ENCODE measurements around the gene GABRR3.
"Not testable (repeated sequence)": the region's sequence is repeated elsewhere in the genome, so short reads cannot be mapped to it uniquely, and the experiment has no call there.

The GABRR3 gene

GRCh38 chr3:98021830-98022560 lies 13.1 kb downstream of the GABRR3 start:
- no peak for DNase-seq

DNA sequence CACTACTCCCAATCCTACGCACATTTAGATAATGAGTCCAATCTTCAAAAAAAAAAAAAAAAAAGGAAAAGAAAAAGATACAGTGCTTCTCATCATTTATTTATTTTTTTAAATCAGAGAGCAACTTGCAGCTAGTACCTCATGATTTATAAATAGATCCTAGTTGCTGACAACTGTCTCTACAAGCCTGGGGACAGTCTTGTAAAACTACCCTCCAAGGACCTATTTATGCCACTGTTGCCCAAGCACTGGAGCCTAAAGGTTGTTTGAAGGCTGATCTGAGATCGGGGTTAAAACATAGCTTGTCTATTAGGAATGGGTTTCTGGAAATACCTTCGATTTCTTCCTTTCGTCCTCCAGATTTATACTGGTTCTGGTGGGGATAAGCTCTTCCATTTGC lies 14.7 kb downstream of the GABRR3 start:
- no peak for DNase-seq

DNA sequence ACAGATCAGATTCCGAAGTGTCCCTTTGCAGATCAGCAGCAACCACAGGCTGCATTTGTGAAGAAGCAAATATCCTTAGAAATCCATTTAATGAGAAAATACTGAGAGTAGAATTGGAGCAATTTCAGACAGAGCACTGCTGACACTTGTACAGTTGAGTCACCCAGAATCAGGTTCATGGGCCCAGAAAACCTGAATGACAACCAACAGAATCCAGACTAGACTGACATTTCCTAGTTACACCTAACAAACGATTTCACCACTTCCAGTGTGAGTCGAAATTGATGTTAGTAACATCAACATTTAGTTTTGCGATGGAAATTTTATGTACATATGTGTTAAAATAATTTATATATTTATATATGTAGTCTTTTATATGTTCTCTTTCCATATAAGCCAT lies 16.8 kb downstream of the GABRR3 start:
- no peak for DNase-seq

DNA sequence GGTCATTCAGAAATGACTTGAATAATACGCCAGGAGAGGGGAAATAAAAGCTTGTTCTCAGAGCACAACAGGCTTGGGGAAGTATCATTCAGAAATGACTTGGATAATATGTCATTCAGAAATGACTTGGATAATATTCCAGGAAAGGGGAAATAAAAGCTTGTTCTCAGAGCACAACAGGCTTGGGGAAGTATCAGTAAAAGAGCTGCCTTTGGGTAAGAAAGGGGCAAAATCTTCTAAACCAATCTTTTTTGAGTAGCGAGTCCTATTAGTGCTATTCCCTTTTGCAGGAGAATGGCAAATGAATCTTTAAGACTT lies 20.9 kb downstream of the GABRR3 start:
- no peak for DNase-seq

- peak; percentile 11 for DNase-seq
Observed at GRCh38 chr3:98013411-98014267, 21.5 kb downstream of the GABRR3 start.

- no peak for DNase-seq
Observed at GRCh38 chr3:98012979-98013378, 22.1 kb downstream of the GABRR3 start.

DNA sequence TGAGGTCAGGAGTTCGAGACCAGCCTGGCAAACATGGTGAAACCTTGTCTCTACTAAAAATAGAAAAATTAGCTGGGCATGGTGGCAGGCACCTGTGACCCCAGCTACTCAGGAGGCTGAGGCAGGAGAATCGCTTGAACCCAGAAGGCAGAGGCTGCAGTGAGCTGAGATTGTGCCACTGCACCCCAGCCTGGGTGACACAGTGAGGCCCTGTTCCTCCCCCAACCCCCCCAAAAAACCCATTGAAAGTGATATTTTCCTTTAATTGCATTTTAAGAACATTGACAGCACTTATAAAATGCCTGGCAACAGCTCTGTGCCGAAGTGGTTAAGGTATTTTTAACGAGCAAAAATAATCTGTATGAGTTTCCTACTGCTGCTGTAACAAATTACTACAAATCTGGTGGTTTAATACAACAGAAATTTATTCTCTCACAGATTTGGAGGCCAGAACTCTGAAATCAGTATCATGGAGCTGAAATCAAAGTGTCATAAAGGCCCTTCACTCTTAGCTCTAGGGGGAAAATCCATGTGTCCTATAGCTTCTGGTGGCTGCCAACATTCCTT lies 24.1 kb downstream of the GABRR3 start:
- DNase-seq = not testable (repeated sequence)

- DNase-seq = no peak
Observed at GRCh38 chr3:98010194-98010882, 24.8 kb downstream of the GABRR3 start.

- no peak for DNase-seq
Observed at GRCh38 chr3:98008855-98009254, 26.3 kb downstream of the GABRR3 start.

DNA sequence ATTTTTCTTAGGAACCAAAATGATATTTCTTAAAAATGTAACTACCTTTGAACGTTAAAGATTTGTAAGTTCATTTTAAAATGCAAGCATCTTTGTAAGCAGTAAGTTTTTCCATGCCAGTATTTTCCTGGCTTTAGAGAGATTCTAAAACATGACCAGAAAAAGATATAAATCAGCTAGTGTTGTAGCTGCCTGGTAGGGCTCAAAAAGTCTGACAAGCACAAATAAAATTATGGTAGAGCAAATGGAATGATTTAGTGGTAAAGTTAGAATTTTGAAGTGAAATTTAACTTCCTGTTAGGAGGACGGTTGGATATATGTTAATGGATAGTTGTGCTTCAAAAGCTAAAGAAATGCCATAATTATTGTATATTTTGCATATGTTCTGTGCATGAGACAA lies 29.7 kb downstream of the GABRR3 start:
- no peak for DNase-seq

GRCh38 chr3:98004721-98005120 lies 30.4 kb downstream of the GABRR3 start:
- DNase-seq = no peak

- DNase-seq = peak; percentile 19
Observed at GRCh38 chr3:98003306-98003969, 31.7 kb downstream of the GABRR3 start.

DNA sequence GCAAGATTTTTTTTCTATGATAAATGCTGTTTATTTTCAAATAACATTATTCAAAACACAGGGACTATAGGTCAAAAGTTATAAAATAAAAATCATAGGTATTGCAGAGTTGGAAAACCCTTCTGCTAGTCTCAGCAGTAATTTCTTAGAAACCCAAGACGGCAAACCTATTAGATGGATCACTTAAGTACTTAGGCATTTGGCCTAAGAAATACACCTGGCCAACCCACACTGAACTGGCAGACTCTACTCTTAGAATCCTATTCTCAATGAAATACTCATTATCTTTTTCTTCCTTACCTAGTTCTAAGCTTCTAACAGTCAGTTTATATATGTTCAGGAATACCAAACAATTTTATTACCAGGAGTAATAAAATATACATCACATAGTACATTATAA lies 32.4 kb downstream of the GABRR3 start:
- no peak for DNase-seq

- no peak for DNase-seq
Observed at GRCh38 chr3:97999994-98000393, 35.1 kb downstream of the GABRR3 start.

- DNase-seq = no peak
Observed at GRCh38 chr3:97999103-97999502, 36.0 kb downstream of the GABRR3 start.

DNA sequence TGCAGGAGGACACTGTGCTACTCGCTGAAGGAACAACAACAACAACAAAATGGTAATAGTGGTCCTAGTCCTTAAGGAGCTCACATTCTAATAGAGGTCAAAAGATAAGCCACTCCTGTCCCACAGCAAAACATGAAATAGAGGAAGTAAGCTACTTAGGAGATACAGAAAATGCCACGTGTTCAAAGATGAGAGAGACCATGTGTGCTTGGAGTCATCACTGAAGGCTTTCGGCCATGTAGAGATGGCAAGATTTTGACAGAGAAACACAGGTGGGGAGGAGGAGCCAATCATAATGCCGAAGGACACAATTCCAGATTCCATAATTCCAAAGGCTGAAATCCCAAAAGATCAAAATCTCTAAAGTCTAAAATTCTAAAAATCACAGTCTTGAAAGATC lies 38.1 kb downstream of the GABRR3 start:
- DNase-seq = no peak

DNA sequence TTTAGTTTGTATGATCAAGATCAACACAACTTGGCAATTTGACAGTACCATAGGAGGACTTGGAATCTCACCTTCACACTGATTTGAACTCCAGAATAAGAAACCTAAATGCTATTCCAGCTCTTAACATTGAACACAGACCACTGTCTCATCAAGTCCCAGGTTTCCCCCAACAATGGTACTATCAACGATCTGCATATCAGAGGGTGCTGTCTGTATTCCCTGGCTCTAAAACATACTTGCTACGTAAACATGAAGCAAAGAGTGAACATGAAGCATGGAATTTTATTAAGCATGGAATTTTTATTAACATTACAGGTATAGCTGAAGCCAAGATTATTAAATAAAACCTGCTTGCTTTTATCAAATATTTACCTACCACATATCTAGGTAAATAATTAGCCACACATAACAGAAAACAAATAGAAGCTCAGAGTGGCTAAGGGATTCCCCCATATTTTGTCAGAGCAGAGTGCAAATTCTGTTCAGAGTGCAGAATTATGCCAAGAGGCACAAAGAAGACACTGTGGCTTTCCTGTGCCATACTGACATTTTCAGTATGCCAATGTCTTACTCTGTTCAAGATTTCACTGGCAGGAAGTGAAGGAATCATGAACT lies 40.7 kb downstream of the GABRR3 start:
- no peak for DNase-seq

DNA sequence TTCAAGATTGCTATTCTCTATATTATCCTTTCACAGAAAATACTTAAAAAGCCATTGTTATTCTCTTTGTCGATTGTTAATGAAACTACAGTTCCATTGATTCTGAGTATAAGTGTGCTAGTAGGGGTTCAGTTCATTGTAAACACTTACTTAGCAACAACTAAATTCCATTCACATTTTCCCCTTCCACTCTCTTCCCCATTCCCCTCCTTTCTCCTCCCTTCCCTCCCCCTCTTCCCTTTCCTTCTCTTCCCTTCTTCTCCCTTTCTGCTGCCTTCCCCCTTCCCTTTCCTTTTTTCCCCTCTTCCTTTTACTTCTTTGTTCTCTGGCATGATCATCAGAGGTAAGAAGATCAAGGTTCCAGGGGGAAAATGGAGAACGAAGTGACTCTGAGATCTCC lies 41.6 kb downstream of the GABRR3 start:
- no peak for DNase-seq

DNA sequence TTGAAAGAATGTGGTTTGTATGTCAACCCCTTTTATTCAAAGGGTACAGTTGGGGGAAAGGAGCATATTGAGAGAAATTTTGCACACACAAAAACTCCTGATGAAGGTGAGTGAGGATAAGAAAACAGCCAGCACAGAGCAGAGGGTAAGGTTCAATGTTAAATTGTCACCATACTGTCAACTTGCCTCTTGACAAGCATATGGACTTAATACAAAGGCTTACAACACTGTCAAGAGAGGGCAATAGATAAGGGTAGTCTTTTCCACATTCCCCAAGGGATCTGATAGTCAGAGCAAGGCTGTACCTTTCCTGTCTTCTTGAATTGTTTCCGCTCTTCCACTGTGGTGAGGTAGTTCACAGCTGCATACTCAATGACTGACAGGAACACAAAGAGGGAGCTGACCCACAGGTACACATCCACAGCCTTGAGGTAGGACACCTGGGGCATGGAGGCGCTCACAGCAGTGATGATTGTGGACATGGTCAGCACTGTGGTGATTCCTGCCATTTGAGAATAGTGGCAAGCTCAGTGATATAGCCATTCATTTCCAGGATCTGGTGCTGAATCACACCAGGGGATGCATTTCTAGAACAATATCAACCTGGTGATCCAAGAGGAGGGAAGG lies 42.5 kb downstream of the GABRR3 start:
- no peak for DNase-seq

GRCh38 chr3:97991293-97991682 lies 43.8 kb downstream of the GABRR3 start:
- no peak for DNase-seq

DNA sequence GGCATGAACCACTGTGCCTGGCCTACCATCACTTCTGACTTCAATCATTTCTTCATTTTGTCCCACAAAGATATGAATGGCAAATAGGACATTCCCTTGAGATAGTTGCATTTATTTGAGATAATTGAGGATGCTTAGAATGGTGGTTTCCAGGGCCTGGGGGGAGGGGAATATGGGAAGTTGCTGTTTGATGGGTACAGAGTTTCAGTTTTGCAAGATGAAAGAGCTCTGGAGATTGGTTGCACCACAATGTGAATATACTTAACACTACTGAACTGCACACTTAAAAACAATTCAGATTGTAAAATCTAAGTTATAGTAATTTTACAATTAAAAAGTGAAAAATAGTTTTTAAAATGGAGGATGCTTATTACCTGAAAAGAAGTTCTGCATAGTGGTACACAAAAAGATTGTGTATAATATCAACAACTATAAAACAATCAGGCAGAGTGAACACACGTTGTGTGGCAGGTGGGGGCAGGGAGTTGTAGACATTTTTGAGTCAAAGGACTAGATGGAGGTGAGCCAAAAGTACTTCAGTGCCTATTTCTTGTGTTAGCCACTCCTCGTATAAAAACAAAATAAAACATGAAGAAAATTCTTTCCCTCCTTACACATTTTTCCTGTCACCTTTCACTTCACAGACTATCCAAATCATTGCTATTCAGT lies 44.4 kb downstream of the GABRR3 start:
- no peak for DNase-seq

Data from SHP77 treated with DMSO at 0.1 percent for 48 hours (cell line).